NCI-H2227 (cell line): ENCODE results near the gene RASSF10.
"Not testable (repeated sequence)": the region's sequence is repeated elsewhere in the genome, so short reads cannot be mapped to it uniquely, and the experiment has no call there.

Experiments
- DNase-seq: peaks from one replicate; lab custom pipeline; 2025; ENCODE audit not compliant: unreplicated experiment; lab: John Stamatoyannopoulos, UW

The RASSF10 gene

DNA sequence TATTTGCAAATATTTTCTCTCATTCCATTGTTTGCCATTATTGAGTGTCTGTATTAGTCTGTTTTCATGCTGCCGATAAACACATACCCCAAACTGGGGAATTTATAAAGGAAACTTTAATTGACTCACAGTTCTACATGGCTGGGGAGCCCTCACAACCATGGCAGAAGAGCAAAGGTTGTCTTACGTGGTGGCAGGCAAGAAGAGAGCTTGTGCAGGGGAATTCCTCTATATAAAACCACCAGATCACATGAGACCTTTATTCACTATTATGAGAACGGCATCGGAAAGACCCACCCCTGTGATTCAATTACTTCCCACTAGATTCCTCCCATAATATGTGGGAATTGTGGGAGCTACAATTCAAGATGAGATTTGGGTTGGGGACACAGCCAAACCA is 10.2 kb downstream of the RASSF10 start:
- DNase-seq: no peak

DNA sequence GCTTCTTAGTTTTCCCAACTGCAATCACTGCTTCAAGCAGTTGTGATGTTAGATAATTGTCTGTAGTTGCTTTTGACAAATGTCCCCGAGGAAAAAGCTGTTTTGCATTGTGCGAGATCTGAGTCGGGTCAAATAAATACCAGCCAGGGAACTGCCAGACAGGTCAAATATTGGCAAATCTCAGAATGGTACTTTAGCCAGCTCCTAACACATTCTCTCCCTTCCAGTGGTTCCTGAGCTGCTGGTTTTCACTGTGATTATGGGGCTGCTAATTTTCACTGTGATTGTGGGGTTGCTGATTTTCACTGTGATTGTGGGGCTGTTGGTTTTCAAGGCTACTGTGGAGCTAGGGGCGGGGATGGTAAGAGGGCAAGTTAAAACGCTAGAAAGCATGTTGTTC is 14.3 kb downstream of the RASSF10 start:
- DNase-seq: peak; percentile 10

DNA sequence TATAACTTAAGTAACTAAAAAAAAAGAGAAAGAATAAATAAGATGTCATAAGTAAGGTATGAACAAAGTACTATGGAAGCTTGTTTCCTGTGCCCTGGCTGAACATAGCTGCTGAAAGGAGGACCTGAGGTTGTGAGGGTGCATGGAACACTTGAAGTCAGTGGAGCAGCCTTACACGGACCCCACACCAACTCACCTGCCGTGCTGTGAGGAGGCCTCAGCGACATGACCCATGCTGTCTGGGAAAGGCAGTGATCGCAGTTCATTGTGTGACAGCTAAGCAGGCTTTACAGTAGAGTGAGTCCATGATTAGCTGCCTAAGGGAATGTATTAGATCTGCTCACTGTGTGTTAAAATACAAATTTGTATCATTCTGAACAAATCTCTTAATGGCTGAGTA is 17.6 kb downstream of the RASSF10 start:
- no peak for DNase-seq

DNA sequence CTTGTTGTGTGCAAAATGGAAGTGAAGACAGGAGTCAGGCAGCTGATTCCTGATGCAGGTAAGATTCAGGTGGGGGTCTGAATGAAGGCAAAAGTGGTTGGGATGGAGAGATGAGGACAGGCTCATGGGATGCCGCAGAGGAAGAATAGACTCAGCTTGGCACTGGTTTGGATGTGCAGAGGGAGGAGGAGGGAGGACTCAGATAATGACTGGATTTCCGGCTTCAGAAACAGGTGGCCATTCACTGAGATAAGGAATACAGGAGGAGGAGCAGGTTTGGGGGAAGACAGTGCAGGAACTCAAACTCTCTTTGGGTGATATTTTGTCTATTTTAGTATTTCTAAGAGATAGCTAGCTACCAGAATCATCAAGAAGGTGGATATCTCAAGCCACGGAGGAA is 19.2 kb downstream of the RASSF10 start:
- no peak for DNase-seq

DNA sequence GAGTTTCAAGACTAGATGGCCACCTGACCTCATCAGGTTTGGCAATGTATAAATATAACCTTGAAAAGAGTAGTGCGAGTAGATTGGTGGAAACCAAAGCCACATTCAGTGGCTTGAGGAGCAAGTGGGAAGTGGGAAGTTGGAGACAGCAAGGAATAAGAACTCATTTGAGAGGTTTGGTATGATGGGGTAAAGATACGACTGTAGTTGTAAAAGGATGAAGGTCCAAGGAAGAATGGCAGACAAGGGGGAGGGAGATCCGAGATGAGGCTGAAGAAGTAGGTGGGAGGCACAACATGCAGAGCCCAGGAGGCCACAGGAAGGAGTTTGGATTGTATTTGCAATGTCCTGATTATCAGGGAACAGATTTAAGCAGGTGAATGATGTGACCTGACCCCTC is 20.8 kb downstream of the RASSF10 start:
- no peak for DNase-seq

DNA sequence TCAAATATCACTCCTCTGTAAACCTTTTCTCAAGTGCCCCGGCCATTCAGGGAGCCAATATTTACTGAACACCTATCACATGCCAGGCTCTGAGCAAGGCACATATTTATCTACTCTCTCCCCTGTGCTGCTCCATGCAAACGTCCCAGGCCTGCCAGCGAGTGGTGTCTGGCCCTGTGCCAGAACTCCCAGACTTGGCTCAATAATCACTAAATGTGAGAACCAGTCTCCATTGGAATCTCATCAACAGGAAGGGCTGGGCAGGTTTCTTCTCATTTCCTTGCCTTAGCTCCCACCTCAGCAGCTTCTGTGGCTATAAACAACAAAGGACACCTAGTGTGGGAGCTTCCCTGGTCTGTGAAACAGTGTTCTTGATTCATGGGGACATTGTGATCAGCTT is 21.7 kb downstream of the RASSF10 start:
- DNase-seq: no peak

DNA sequence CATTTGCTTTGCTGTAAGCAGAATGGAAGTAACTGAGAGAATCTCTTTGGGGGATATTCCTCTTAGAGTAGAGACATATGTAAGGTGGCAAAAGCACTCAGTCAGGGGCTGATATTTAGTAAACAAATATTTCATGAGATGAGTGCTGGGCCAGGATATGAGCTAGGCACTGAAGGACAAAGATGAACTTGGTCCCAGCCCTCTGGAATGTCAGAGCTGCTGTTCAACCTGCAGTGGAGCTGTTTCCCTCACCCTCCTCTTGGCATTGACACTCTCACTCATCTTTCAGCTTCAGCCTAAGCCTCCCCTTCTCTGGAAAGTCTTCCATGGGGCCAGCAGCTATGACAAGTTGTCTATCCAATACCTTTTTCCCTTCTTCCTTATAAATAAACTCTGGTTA is 22.2 kb downstream of the RASSF10 start:
- DNase-seq: no peak

DNA sequence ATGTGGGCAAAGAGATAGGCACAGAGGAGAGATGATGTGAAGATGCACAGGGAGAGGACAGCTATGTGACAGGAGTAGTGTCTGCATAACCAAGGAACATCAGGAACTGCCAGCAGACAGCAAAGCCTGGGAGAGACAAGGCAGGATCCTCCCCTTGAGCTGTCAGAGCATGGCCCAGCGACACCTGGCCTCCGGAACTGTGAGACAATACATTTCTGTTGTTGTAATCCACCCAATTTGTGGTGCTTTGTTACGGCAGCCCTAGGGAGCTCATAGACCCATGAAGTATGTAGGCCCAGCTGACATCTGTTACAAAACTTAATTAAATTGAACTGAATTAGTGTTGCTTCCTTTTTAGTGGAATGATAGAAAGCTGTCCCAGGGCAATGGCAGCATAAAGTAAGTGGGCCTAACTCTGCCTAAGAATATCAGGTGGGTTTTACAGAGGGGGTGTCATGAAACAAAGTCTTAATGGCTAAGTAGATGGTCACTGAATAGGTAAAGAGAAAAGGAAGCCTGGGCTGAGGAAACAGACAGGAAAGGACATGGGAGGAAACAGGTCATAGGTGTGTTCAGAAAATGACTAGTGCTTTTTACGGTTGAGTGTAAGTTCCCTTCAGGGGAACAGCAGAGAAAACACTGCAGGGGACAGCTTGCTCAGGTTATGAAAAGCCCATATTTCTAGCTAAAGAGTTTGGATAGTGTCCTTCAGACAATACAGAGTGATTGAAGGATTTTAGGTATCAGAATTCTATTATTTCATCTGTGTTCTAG is 24.8 kb downstream of the RASSF10 start:
- DNase-seq: no peak

DNA sequence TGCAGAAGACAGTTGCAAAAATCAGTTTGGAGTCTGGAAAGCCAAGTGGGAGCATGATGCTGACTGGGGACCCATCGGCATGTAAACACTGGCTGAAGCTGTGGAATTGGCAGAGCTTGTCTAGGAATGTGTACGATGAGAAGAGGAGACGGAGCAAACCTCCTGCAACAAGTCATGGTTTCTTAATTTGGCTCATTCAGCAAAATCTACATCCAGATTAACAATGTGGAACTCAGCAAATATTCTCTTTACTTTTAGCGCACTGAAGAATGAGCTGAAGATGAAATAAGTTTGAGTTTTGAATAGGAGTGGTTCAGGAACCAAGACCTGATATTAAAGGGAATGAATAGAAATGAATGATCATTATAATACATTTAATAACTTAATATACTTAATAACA is 26.6 kb downstream of the RASSF10 start:
- DNase-seq: no peak

DNA sequence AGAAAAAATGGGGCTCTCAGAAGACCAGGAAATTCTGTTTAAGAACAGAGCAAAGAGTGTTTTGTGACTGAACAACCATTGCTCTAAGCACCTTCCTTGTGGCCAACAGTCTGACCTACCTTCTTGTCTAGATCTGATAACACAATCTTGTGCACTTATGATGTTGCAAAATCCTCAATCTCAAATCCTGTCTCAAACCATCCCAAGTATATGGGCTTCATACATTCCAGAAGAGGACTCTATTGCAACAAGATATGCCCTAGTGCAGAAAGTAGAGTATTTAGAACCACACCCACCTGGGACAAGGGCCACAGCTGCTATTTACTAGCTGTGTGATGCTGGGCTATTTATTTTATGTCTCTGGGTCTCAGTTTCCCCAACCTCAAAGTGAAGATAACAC is 27.1 kb downstream of the RASSF10 start:
- no peak for DNase-seq

DNA sequence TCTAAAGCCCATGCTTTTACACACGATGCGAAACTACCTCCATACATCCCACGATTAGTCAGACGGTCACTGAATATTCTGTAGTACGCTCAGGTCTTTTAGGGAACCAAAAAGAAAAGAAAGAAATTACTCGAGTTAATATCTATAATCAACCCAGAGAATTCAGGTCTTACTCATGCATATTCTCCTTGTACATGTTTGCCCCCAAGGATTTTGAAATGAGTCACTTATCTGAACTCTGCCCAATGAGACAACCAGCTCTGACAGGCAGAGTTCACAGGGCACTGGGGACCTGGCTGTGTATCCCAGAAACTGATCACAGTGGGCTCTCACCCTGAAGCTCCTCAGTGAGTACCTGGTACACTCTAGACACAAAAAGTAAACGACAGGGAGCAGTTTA is 29.2 kb downstream of the RASSF10 start:
- no peak for DNase-seq

DNA sequence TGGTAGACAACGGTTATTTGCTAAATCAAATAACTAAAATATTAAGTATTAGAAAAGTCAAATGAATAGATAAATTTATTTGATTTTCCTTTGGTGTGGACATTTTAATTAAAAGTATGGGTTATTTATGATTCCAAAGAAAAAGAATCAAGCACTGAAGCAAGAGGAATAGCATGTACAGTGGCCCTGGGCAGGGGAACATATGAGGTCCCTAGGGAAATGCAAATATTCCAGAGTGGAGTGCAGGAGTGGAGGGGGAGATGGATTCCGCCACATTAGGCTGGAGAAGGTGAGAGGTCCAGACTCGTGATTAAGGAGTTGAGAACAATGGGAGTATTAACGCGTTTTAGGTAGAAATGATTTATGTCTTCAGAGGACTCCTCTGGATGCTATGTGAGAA is 30.0 kb downstream of the RASSF10 start:
- no peak for DNase-seq

DNA sequence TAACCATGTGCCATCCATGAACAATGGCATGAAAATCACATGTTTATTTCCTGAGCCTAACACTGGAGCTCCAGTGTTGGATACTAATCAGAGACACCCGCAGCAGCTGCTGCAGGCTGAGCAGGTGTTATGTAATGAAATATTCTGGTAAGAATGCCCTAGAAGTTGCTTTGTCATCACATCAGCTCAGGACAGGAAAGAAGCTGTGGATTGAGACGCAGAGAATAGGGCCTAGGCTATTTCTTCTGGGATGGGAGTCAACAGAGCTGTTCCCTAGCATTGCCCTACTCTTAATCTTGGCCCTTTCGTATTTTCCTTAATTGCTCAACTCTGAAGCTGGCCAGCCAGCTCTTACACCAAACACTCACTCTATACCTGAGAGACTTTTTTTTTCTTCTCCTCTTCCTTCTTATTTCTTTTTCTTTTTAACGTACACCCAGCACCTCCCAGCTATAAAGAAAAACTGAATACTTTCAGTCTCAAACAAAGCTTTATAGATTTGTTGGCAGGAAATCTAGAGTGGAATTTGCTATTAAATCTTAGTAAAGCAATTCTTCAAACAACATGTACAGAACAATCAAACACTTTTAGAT is 31.9 kb downstream of the RASSF10 start:
- DNase-seq: no peak

DNA sequence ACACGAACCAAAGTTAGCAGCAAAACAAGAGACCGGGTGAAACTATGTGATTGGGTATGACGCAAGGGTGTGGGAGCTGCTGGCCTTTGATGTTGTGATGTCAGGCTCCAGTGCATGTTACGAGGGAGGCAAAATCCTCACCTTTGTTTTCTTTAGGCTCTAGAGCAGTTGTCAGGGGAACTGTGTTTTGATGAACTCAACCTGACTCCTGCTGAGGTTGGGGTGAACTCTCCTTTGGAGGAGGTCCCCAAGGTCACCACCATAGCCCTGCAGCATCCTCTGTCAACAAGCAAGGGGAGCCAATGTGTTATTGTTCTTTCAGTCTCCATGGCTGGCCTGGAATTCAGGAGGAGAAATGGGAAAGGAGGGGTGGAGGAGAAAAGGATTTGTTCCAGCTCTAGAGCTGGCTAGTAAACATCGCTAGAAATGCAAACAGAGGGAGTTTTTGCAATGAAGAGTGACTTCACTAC is 33.8 kb downstream of the RASSF10 start:
- no peak for DNase-seq

DNA sequence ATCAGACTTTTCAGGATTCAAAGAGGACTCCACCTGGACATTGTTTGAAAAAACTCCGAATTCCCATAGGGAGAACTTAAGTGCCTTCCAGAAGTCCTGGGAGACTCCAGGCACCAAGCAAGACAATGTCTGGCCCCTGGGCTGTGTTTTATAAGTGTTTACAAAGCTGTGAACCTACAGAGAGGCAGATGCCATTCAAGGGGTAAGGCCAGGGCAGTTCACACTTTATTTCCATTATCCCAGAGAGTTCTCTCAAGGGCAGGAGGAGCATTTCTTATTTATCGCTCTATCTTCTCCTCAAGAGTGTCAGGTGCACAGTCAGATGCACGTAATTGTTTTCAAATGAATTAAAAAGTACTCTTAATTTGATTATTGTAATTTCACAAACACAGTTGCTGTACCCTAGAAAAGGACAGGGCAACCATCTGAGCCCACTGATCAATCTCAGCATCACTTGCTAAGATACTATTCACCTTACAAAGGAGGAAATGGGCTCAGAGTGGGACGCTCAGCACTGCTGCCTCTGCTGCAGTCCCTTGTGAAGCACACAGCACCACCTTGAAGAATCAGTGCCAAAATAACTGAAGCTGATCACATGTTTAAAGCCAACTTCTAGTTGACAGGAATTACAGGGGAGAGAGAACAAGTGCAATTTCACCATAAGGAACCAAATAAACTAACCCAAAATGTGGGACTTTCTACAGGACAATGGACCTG is 35.0 kb downstream of the RASSF10 start:
- DNase-seq: no peak

DNA sequence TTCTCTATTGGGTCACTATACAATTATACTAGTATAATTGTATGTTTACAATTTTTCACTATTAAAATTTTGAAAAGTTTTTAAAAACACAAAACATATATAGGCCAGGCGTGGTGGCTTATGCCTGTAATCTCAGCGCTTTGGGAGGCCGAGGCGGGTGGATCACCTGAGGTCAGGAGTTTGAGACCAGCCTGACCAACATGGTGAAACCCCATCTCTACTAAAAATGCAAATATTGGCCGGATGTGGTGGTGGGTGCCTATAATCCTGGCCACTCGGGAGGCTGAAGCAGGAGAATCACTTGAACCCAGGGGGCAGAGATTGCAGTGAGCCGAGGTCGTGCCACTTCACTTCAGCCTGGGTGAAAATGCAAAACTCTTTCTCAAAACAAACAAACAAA is 36.0 kb downstream of the RASSF10 start:
- DNase-seq: not testable (repeated sequence)

DNA sequence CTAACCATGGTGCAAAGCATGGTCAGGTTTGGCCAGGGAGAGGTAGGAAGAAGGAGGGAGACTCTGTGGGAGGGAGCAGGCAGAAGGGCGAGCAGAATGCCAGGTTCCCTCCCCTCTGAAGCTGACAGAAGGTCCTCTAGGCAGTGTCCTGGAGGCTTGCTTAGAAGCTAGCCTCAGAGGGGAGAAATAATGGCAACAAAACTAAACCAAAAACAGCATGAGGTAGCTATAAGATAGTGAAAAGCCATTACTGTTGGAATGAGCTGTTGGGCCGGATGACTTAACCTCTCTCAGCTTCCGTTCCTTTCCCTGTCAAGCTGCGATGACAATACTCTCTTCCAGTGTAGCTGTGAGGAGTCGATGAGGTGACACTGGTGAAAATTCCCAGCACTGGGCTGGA is 36.6 kb downstream of the RASSF10 start:
- DNase-seq: no peak

DNA sequence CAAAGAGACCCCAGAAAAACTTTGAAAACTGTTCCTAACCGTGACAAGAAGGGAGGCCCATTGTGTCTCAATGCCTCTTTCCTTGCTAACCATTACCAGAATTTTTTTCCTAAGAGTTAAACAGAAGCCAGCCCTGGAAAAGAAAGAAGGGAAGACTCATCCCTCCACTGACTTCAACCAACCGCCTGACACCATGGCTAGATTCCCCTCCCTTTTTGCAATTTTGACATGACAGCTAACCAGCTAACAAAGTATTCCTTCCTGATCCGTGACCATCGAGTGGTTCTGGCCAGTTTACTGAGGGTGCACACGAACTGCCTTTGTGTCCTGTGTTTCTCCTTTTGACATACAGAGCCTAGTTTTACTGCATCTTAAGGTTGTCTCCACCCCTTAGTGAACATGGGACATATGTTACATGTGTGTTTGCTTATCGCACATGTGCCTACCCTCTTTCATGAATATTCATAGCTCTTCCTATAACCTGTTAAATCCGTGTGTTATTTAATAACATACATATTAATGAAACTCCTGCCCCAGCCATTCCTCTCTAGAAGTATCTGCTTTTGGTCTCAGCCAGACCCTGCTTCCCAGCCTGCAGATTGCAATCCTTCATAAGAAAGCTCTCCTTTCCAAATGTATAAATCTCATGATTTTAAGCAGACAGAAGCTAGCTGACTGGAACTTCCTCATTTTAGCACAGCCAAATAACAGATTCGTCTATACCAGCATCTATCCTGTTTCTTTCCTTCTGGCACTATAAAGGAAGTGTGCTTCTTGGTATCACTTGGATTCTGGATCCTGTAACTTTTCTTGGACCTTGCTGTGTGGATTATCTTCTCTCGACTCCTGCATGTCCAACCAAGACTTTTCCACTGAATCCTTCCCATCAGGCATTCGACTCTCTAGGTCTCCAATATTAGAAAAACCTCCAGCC is 37.8 kb downstream of the RASSF10 start:
- no peak for DNase-seq

DNA sequence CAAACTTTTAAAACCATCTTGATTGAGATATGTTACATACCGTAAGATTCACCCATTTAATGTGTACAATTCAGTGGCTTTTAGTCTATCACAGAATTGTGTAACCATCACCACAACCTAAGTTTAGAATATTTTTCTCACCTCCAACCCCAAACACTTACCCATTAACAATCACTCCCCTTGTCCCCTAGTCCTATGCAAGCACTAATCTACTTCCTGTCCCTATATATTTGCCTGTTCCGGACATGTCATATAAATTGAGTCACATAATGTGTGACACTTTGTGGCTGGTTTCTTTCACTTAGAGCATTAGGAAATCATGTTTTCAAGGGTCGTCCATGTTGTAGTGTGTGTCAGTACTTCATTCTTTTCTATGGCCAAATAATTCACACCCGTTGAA is 38.8 kb downstream of the RASSF10 start:
- no peak for DNase-seq

DNA sequence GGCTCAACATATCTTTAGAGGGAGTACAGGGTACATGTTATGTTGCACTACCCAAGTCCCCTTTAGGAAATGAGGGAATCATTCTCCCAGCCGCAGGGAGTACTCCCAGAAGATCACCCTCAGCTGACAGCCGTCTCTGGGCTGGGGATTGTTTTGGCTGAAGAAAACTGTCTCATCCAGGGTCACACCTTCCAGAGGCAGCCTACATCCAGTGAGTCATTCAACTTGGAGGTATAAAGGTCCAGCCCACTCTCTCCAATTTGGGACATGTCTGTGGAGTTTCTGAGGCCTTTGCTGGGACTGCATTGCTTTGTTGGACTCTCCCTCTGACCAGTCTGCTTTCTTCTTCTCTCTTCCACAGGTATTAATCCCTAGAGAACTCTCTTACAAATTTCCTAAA is 42.1 kb downstream of the RASSF10 start:
- no peak for DNase-seq

DNA sequence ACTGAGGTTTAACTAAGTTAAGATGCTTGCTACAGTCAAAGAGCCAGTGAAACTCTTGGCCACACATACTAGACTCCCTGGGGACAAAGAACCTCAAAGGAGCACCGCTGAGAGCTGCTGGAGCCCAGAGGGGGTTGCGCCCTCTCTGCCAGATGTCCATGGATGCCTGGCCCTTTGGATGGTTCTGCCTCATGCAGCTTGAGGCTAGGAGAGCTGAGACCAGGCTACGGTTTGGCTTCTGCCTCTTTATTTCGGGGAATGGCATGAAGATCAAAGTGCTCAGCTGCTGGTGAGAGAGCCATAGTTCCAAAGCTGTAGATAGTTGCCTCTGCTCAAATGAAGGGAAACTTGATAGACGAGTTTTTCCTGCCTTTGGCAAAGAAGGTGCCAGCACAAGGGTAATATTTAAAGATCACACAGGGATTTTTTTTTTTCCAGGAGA is 43.0 kb downstream of the RASSF10 start:
- no peak for DNase-seq
